ENCODE results near the gene SHB. TPM values are rescaled to one million over a fixed set of nuclear protein-coding genes. Genes with fewer than 3 reads are reported as not detected.

The SHB gene
- total RNA-seq, 1 experiment from 2014 or later: 28.7 TPM

GRCh38 chr9:37927132-37927531, 141.9 kb downstream of the SHB start:
- H4K20me1 ChIP-seq (ENCODE audit: insufficient read depth): no peaks in the 10 kb centered on the region

More at GRCh38 chr9:37927132-37927531, 141.9 kb downstream of the SHB start:
- no peak overlapping the region for H3K9ac ChIP-seq (ENCODE audit: low read length)
- no peak for DNase-seq (ENCODE audit: low read depth, low spot score)
- H3K79me2 ChIP-seq (ENCODE audit: insufficient read depth, low read length): peaks cover 13% of the 10 kb centered on the region; the same call in 1 of the 2 replicates
- TF ChIP-seq ATF3 (IDR thresholded peaks at IDR 0.05) (no peak), POLR2A (IDR thresholded peaks at IDR 0.05; ENCODE audit: borderline replicate concordance, extremely low read depth, insufficient read depth, insufficient read length) (no peak), POLR2AphosphoS5 (IDR thresholded peaks at IDR 0.05; ENCODE audit: low read depth, low read length) (no peak), SIN3A (IDR thresholded peaks at IDR 0.05; ENCODE audit: low read depth) (no peak), SRF (IDR thresholded peaks at IDR 0.05; ENCODE audit: low read depth) (no peak), TCF7L2 (IDR thresholded peaks at IDR 0.05; ENCODE audit: borderline replicate concordance, extremely low read depth, insufficient read depth, insufficient read length) (no peak), EGR1 (IDR thresholded peaks at IDR 0.05; ENCODE audit: low read depth) (no peak), CEBPB (IDR thresholded peaks at IDR 0.05; ENCODE audit: low read depth) (no peak), ZNF274 (IDR thresholded peaks at IDR 0.05; ENCODE audit: low read depth, low read length) (no peak), MAX (IDR thresholded peaks at IDR 0.05) (no peak), FOSL1 (IDR thresholded peaks at IDR 0.05; ENCODE audit: low read depth) (no peak), EZH2phosphoT487 (IDR thresholded peaks at IDR 0.05; ENCODE audit: borderline replicate concordance) (no peak), JUND (IDR thresholded peaks at IDR 0.05) (no peak), ZBTB33 (IDR thresholded peaks at IDR 0.05; ENCODE audit: extremely low read depth, insufficient replicate concordance, low read length) (no peak), CBX3 (IDR thresholded peaks at IDR 0.05; ENCODE audit: low read depth) (no peak), CTCF (IDR thresholded peaks at IDR 0.05 in 2 of 3, conservative IDR thresholded peaks at IDR 0.05 in 1 of 3; ENCODE audit: borderline replicate concordance in 1 of 3, insufficient read depth in 1 of 3, low read depth in 2 of 3, low read length in 2 of 3) (no peak), REST (IDR thresholded peaks at IDR 0.05; ENCODE audit: low read depth) (no peak)
- no peaks in the 10 kb centered on the region for H3K36me3 ChIP-seq (ENCODE audit: control insufficient read depth in 1 of 2, insufficient read depth in 2 of 2, low read length in 2 of 2)
- ChIA-PET RAD21 (ENCODE audit: low non-redundant PET in 1 of 2, low total read pairs in 2 of 2, uncharacterized antibody in 2 of 2, unreplicated experiment in 2 of 2) (no interaction called here), CTCF (no interaction called here), POLR2A (no interaction called here)
- H3K4me1 ChIP-seq (ENCODE audit: control insufficient read depth in 1 of 2, insufficient read depth in 2 of 2, low read length in 2 of 2): peaks cover 46 to 62% of the 10 kb centered on the region in 2 experiments
- H3K9me3 ChIP-seq (ENCODE audit: control insufficient read depth in 1 of 2, insufficient read depth in 1 of 2, low read depth in 1 of 2, low read length in 2 of 2): no peaks in the 10 kb centered on the region
- no peak overlapping the region for H2AFZ ChIP-seq (ENCODE audit: low read depth, low read length, poor library complexity, severe bottlenecking)
- ATAC-seq: no peak
- intact Hi-C loops (cut with micrococcal nuclease): loop anchor here (5.0 kb wide), 1 partner anchor 160 kb away; no protein-coding TSS in a partner anchor
- no TSS peak for BruUV-seq (replicated peaks)
- no peaks in the 10 kb centered on the region for H3K27me3 ChIP-seq (ENCODE audit: insufficient read depth, low read length)
- peak overlapping the region; percentile 13; the same call in 1 of the 2 replicates for H3K27ac ChIP-seq (ENCODE audit: low read depth, low read length)
- H3K4me2 ChIP-seq (ENCODE audit: low read length): peak overlapping the region; percentile 78
- no peaks in the 10 kb centered on the region for H3K9me2 ChIP-seq (ENCODE audit: insufficient read depth)
- no peak overlapping the region for H3K4me3 ChIP-seq (replicated peaks in 1 of 2; ENCODE audit: low read depth in 1 of 2, low read length in 2 of 2)
